Sigmoid colon (tissue), 4 donors: ENCODE measurements around the gene MT1X.

Source experiments
- EP300 ChIP-seq, 4 donors: sonication (generic); formaldehyde crosslinking; IDR thresholded peaks; one replicate each; pipeline ENCODE4 v1.6.1; 2017; ENCODE audit warnings: antibody characterized with exemption in 4 of 4
- POLR2AphosphoS5 ChIP-seq, 4 donors: sonication (generic); formaldehyde crosslinking; IDR thresholded peaks; one replicate each; pipeline ENCODE4 v1.6.1; 2017; ENCODE audit warnings: antibody characterized with exemption in 4 of 4

DNA sequence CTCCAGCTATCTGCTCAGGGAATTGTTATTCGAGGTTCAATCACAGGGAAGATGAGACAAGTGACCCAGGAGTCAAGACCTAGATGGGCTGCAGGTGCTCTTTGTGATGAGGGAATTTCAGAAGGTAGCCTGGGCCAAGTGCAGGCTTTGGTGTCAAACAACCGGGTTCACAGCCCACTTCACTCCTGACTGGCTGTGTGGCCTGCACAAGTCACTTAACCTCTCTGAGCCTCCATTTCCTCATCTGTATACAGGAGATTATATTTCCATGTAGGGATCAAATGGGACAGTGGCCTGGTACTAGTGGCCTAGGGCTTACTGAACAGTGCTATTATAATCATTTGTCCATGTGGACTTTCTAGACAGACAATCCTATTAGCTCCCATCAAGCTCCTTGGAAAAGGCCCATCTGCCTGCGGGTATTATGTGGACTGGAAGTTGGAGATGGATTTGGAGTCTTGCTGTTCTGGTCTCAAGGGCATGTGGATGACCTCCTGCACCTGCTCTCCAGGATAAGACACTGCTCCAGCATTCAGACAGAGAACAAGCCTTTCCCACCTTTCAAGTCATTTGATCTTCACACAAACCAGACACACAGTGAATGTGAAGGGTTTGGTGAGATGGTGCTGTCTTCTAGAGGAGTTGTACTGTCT, 3.1 kb upstream of the MT1X start:
- TF ChIP-seq POLR2AphosphoS5 (IDR thresholded peaks at IDR 0.05) (no peak), EP300 (IDR thresholded peaks at IDR 0.05) (no peak)
